DOHH2 (cell line): ENCODE measurements around the gene NLRP7.
"Not testable (repeated sequence)": the region's sequence is repeated elsewhere in the genome, so short reads cannot be mapped to it uniquely, and the experiment has no call there.

Experiments
- CTCF ChIP-seq: fragments of 200-600 bp; sonication (generic); IDR thresholded peaks from one replicate; pipeline ENCODE4 v1.5.1; 2014; ENCODE audit warnings: antibody characterized with exemption, mild to moderate bottlenecking, low read depth, low read length; ENCODE audit not compliant: poor library complexity, severe bottlenecking
- EZH2phosphoT487 ChIP-seq: fragments of 200-600 bp; sonication (generic); IDR thresholded peaks from 2 replicates; pipeline ENCODE4 v1.6.1; 2017; ENCODE audit warnings: borderline replicate concordance, mild to moderate bottlenecking, antibody characterized with exemption, low read length, moderate library complexity, mixed read lengths

GRCh38 chr19:54904261-54904660 is 43.1 kb downstream of the NLRP7 start:
- TF ChIP-seq CTCF, EZH2phosphoT487: not testable (repeated sequence)
